ENCODE results near the gene SHROOM3. TPM values are rescaled to one million over a fixed set of nuclear protein-coding genes. Genes with fewer than 3 reads are reported as not detected.

The SHROOM3 gene
- total and polyA plus RNA-seq, 2 donors (not counting 3 experiments of a cell fraction or from before 2014, with no cell fraction given), result 2.7 to 6.7 TPM

DNA sequence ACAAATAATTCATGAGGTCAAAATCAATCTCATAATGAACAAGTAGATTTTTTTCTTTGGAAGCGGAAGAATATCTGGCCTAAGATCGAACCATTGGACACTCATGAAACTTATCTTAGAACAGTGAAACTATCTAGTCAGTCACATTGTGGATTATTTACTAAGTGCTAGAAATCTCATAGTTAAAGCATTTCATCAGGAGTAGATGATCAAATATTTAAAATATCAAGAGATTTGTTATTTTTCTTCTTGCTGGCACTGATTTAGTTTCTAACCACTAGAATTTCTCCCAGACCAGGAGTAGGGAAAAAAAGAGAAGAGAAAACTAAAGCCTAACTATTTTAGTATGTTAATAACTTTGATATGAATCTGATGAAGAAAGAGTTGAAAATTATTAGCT lies 105.5 kb downstream of the SHROOM3 start:
- no peak overlapping the region for H3K9ac ChIP-seq (replicated peaks; ENCODE audit: extremely low read depth, insufficient read depth, low read length)
- H3K27ac ChIP-seq (ENCODE audit: insufficient read depth, low read depth, low read length), result no peak overlapping the region
- BruUV-seq (replicated peaks), result no TSS peak
- H3K4me2 ChIP-seq (ENCODE audit: insufficient read depth, low read length), result no peak overlapping the region
- H3K9me3 ChIP-seq (replicated peaks; ENCODE audit: control insufficient read depth, insufficient read depth, low read length), result no peaks in the 10 kb centered on the region
- H3K36me3 ChIP-seq (ENCODE audit: control insufficient read depth in 2 of 2, extremely low read depth in 1 of 2, insufficient read depth in 2 of 2, low read length in 2 of 2), result no peaks in the 10 kb centered on the region
- dilution Hi-C loops (cut with MboI; ENCODE audit: extremely low pct_ligation_motif_present, low sequenced_read_pairs) (no loop called here), intact Hi-C loops (cut with micrococcal nuclease) (no loop called here)
- no peaks in the 10 kb centered on the region for H4K20me1 ChIP-seq (replicated peaks; ENCODE audit: control insufficient read depth, extremely low read depth, insufficient read depth, low read length)
- no peaks in the 10 kb centered on the region for H3K79me2 ChIP-seq (ENCODE audit: control insufficient read depth, insufficient read depth, low read length)
- CTCF ChIA-PET, result interaction anchor here (1.2 kb wide), 1 partner anchor 16 kb away, joined by 3 read pairs; no protein-coding TSS in a partner anchor
- no peaks in the 10 kb centered on the region for H3K4me1 ChIP-seq (ENCODE audit: control insufficient read depth, extremely low read depth, insufficient read depth, low read length)
- no peaks in the 10 kb centered on the region for H3K27me3 ChIP-seq (ENCODE audit: control insufficient read depth in 2 of 2, insufficient read depth in 2 of 2, low read length in 2 of 2)
- H3K4me3 ChIP-seq (replicated peaks in 1 of 3; ENCODE audit: insufficient read depth in 1 of 3, low read depth in 1 of 3, low read length in 3 of 3), result no peak overlapping the region
- no peaks in the 10 kb centered on the region for H3K9me1 ChIP-seq (replicated peaks; ENCODE audit: control insufficient read depth, extremely low read depth, insufficient read depth, low read length)
- POLR2A ChIA-PET, result no interaction called here
- DNase-seq (ENCODE audit: low read depth, low spot score), result no peak
- no peak for FAIRE-seq
- TF ChIP-seq JUN (IDR thresholded peaks at IDR 0.05; ENCODE audit: borderline replicate concordance, insufficient read depth, insufficient read length, low read depth), result no peak
- TF ChIP-seq, protein P1, sequence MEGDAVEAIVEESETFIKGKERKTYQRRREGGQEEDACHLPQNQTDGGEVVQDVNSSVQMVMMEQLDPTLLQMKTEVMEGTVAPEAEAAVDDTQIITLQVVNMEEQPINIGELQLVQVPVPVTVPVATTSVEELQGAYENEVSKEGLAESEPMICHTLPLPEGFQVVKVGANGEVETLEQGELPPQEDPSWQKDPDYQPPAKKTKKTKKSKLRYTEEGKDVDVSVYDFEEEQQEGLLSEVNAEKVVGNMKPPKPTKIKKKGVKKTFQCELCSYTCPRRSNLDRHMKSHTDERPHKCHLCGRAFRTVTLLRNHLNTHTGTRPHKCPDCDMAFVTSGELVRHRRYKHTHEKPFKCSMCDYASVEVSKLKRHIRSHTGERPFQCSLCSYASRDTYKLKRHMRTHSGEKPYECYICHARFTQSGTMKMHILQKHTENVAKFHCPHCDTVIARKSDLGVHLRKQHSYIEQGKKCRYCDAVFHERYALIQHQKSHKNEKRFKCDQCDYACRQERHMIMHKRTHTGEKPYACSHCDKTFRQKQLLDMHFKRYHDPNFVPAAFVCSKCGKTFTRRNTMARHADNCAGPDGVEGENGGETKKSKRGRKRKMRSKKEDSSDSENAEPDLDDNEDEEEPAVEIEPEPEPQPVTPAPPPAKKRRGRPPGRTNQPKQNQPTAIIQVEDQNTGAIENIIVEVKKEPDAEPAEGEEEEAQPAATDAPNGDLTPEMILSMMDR (IDR thresholded peaks at IDR 0.05; ENCODE audit: extremely low read depth in 1 of 2, insufficient read depth in 1 of 2, low read depth in 1 of 2, low read length in 2 of 2), result no peak
- TF ChIP-seq EZH2 (IDR thresholded peaks at IDR 0.05; ENCODE audit: borderline replicate concordance, low read depth, low read length, severe bottlenecking), result no peak
- no peak for TF ChIP-seq GATA2 (IDR thresholded peaks at IDR 0.05; ENCODE audit: insufficient read depth, insufficient read length, low read depth, low read length)
- no peak for TF ChIP-seq POLR2A (IDR thresholded peaks at IDR 0.05; ENCODE audit: low read depth, low read length)
- no peak for TF ChIP-seq FOS (IDR thresholded peaks at IDR 0.05; ENCODE audit: borderline replicate concordance, insufficient read depth, low read length)
- TF ChIP-seq MYC (IDR thresholded peaks at IDR 0.05; ENCODE audit: low read depth, low read length), result no peak
- no peak overlapping the region for H2AFZ ChIP-seq (ENCODE audit: low read depth, low read length)

Measured in endothelial cell of umbilical vein (primary cell).